ENCODE measurements around the gene LRPAP1. TPM values are rescaled to one million over a fixed set of nuclear protein-coding genes. Genes with fewer than 3 reads are reported as not detected.

Gene LRPAP1
- total and polyA plus RNA-seq, 10 donors: 28.1 to 131 (median 112) TPM

DNA sequence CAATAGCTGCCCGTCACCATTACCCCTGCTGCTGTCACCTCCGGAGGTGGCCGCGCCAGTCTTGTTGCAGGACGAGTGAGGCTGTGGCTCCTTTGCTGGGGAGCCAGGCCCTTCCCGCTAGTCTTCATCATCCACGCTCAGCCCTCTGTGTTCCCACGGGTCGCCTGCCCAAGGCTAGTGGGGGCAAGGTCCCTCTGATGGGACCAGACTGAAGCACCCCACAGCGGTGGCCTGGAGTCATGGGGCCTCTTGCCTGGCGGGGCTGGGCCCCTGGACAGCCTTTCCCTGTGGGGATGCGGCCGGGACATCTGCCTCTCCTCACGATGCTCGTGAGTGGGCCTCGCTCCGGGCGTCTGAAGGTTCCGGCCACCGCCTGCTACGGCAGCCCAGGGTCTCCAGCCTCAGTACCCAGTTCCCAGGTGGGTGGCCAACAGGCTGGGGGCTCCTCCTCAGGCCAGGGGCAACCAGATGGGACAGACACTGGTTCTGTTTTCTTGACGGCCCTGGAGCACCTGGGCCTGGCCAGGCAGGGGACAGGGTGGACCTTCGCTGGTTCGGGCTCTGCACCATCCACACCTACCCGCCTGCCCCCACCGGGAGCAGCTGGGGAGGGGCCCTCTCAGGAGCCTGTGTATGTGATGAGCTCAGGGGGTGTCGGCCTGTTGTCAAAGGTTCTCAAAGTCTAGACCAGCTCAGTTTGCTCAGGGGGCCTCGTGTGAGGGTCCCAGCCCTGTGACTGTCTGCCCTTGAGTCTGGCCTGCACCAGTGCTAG is 36.8 kb downstream of the LRPAP1 start:
- Histone ChIP-seq H3K4me1 (no peaks in the 10 kb centered on the region), H3K4me3 (no peak overlapping the region), H3K9me3 (no peaks in the 10 kb centered on the region), H3K27ac (no peak overlapping the region), H3K36me3 (peaks cover 0 to 28% (median 2%) of the 10 kb centered on the region in 6 donors), H3K27me3 (replicated peaks in 1 of 7) (peaks cover 0 to 56% (median 23%) of the 10 kb centered on the region in 7 donors)
- DNase-seq: no peak
- WGBS, 5 donors: 73 to 81% (median 79%) methylated on average over 12 to 28 of the region's 28 CpGs
- intact Hi-C loops (cut with DNase I; ENCODE audit: low total_unique reads): no loop called here
- peak in 2 of 3 donors; percentile 6 to 38 for TF ChIP-seq POLR2AphosphoS5 (IDR thresholded peaks at IDR 0.05)
- TF ChIP-seq, protein P1, sequence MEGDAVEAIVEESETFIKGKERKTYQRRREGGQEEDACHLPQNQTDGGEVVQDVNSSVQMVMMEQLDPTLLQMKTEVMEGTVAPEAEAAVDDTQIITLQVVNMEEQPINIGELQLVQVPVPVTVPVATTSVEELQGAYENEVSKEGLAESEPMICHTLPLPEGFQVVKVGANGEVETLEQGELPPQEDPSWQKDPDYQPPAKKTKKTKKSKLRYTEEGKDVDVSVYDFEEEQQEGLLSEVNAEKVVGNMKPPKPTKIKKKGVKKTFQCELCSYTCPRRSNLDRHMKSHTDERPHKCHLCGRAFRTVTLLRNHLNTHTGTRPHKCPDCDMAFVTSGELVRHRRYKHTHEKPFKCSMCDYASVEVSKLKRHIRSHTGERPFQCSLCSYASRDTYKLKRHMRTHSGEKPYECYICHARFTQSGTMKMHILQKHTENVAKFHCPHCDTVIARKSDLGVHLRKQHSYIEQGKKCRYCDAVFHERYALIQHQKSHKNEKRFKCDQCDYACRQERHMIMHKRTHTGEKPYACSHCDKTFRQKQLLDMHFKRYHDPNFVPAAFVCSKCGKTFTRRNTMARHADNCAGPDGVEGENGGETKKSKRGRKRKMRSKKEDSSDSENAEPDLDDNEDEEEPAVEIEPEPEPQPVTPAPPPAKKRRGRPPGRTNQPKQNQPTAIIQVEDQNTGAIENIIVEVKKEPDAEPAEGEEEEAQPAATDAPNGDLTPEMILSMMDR (IDR thresholded peaks at IDR 0.05 in 8 of 11, conservative IDR thresholded peaks at IDR 0.05 in 3 of 11): no peak

DNA sequence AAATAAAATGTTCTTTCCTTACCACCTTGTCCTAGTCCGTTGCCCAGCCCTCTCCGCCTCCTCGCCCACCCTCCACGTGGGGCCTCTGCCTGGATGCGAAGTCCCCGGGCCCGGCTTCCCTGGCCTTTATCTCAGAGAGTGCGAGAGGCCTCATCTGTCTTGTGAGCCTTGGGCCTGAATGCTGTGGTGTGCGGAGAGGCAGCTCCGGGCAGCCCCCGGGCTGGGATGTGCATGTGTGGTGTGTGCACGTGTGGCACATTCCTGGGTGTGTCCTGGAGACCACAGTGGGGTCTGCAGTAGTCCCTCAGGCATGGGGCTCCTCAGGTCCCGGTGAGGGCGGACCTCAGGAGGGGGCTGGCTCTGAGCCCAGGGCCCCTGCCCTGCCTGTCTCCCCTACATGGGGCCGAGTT is 37.8 kb downstream of the LRPAP1 start:
- no peaks in the 10 kb centered on the region for H3K9me3 ChIP-seq
- no peak for TF ChIP-seq POLR2AphosphoS5 (IDR thresholded peaks at IDR 0.05)
- TF ChIP-seq, protein P1 (IDR thresholded peaks at IDR 0.05 in 8 of 11, conservative IDR thresholded peaks at IDR 0.05 in 3 of 11): no peak
- no peak for TF ChIP-seq POLR2A (IDR thresholded peaks at IDR 0.05)
- H3K27ac ChIP-seq: no peak overlapping the region
- 43 to 54% (median 53%) methylated on average over 9 to 15 of the region's 15 CpGs for WGBS, 5 donors
- intact Hi-C loops (cut with DNase I; ENCODE audit: low total_unique reads): no loop called here
- no peak for DNase-seq
- H3K36me3 ChIP-seq: peaks cover 0 to 19% (median 0%) of the 10 kb centered on the region in 6 donors
- H3K4me1 ChIP-seq: peaks cover 0 to 1% (median 0%) of the 10 kb centered on the region in 6 donors
- peaks cover 0 to 60% (median 23%) of the 10 kb centered on the region in 7 donors for H3K27me3 ChIP-seq (replicated peaks in 1 of 7)
- H3K4me3 ChIP-seq: no peak overlapping the region

DNA sequence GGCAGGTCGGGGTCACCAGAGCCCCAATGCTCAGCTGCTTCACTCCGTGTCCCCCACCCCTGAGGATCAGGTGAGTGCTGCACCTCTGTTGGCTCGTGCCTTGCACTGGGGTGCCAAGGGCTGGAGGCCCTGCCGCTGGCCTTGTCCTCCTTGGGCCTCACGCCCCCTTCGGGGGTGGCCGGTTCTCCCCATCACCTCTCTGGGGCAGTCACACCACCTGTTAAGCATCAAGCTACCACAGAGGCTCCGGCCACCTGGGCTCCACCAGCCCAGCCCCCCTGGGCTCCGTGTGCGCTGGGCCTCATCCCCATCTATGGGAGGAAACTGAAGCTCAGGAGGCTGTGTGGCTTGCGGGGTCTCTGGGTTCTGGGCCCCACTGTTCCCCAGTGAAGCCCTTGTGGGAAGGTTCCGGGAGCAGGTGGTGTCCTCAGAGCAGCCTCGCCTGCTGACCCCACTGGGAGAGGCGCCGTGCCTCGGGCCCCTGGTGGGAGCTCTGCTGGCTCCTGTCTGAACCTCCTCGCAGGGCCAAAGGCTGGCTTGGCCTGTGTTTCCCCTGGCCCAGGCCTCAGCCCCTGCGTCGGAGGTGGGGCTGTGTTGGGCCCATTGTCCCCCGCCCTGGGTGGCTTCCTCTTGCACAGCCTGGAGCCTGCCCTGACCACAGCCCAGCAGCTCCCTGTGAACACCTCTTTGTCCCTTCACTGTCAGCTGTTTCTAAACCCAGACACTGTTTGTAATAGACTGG is 38.3 kb downstream of the LRPAP1 start:
- H3K9me3 ChIP-seq: no peaks in the 10 kb centered on the region
- no peak overlapping the region for H3K4me3 ChIP-seq
- intact Hi-C loops (cut with DNase I; ENCODE audit: low total_unique reads): no loop called here
- H3K27me3 ChIP-seq (replicated peaks in 1 of 7): peaks cover 0 to 66% (median 23%) of the 10 kb centered on the region in 7 donors
- 53 to 66% (median 64%) methylated on average over 7 to 20 of the region's 20 CpGs for WGBS, 5 donors
- peaks cover 0 to 13% (median 0%) of the 10 kb centered on the region in 6 donors for H3K36me3 ChIP-seq
- peaks cover 0 to 7% (median 0%) of the 10 kb centered on the region in 6 donors for H3K4me1 ChIP-seq
- no peak for DNase-seq
- TF ChIP-seq POLR2A (IDR thresholded peaks at IDR 0.05) (no peak), POLR2AphosphoS5 (IDR thresholded peaks at IDR 0.05) (peak in 1 of 3 donors; percentile 2)
- TF ChIP-seq, protein P1 (IDR thresholded peaks at IDR 0.05 in 8 of 11, conservative IDR thresholded peaks at IDR 0.05 in 3 of 11): no peak
- no peak overlapping the region for H3K27ac ChIP-seq

Data from spleen (tissue), 11 donors.